GM21825 (cell line): ENCODE measurements around the gene PLEKHG2.

Experiments
- ATAC-seq: cut with Tn5 transposase; IDR thresholded peaks from one replicate; pipeline ENCODE4 v1.9.1; 2021; ENCODE audit warnings: mild to moderate bottlenecking, moderate library complexity; ENCODE audit not compliant: unreplicated experiment

Gene PLEKHG2

GRCh38 chr19:39385629-39386411 is 26.6 kb upstream of the PLEKHG2 start:
- ATAC-seq: no peak

- ATAC-seq: no peak
Measured at GRCh38 chr19:39386557-39386956, 25.9 kb upstream of the PLEKHG2 start.

- ATAC-seq: no peak
Measured at GRCh38 chr19:39388657-39389056, 23.8 kb upstream of the PLEKHG2 start.

GRCh38 chr19:39389631-39390414 is 22.6 kb upstream of the PLEKHG2 start:
- no peak for ATAC-seq

- ATAC-seq: no peak
Measured at GRCh38 chr19:39390451-39390750, 22.1 kb upstream of the PLEKHG2 start.

GRCh38 chr19:39390751-39391437 is 21.6 kb upstream of the PLEKHG2 start, which contains the start of the genes MED29 and PAF1:
Gene MED29 (plus strand): TSS chr19:39391378. CDS start chr19:39391423, 45 bp downstream.
Gene PAF1 (minus strand): TSS chr19:39391106. CDS start chr19:39390864, 242 bp downstream.
- ATAC-seq: peak; percentile 82

- no peak for ATAC-seq
Measured at GRCh38 chr19:39397360-39398296, 14.8 kb upstream of the PLEKHG2 start.

GRCh38 chr19:39398297-39398864 is 14.1 kb upstream of the PLEKHG2 start:
- no peak for ATAC-seq

GRCh38 chr19:39399668-39400050 is 12.8 kb upstream of the PLEKHG2 start:
- no peak for ATAC-seq

- no peak for ATAC-seq
Measured at GRCh38 chr19:39400061-39400460, 12.4 kb upstream of the PLEKHG2 start.

GRCh38 chr19:39401070-39401548 is 11.4 kb upstream of the PLEKHG2 start:
- no peak for ATAC-seq

- no peak for ATAC-seq
Measured at GRCh38 chr19:39401549-39402345, 10.7 kb upstream of the PLEKHG2 start.

GRCh38 chr19:39402346-39403300 is 9.8 kb upstream of the PLEKHG2 start:
- ATAC-seq: peak; percentile 22

- ATAC-seq: peak; percentile 27
Measured at GRCh38 chr19:39403331-39404312, 8.8 kb upstream of the PLEKHG2 start.

- no peak for ATAC-seq
Measured at GRCh38 chr19:39405261-39405957, 7.1 kb upstream of the PLEKHG2 start.

GRCh38 chr19:39405958-39406655 is 6.4 kb upstream of the PLEKHG2 start:
- ATAC-seq: no peak
